Activated CD4-positive, alpha-beta T cell treated with anti-CD3 and anti-CD28 coated beads for 4 hours (primary cell): ENCODE data around the gene TPPP3.
"Not testable (repeated sequence)": the region's sequence is repeated elsewhere in the genome, so short reads cannot be mapped to it uniquely, and the experiment has no call there.

Experiments used
- DNase-seq, 2 donors: peaks; one replicate each; pipeline ENCODE4 v3.0.0-alpha.2; 2020

TPPP3 gene

GRCh38 chr16:67388591-67388990, 4.7 kb downstream of the TPPP3 start:
- DNase-seq = no peak

GRCh38 chr16:67388191-67388590, 5.1 kb downstream of the TPPP3 start:
- no peak for DNase-seq

GRCh38 chr16:67387479-67388079, 5.7 kb downstream of the TPPP3 start:
- no peak for DNase-seq

GRCh38 chr16:67386861-67387455, 6.3 kb downstream of the TPPP3 start:
- no peak for DNase-seq

- DNase-seq = no peak
Observed at GRCh38 chr16:67384778-67385510, 8.4 kb downstream of the TPPP3 start.

- DNase-seq = no peak
Observed at GRCh38 chr16:67383284-67383683, 10.0 kb downstream of the TPPP3 start.

- DNase-seq = no peak
Observed at GRCh38 chr16:67378642-67379041, 14.7 kb downstream of the TPPP3 start.

GRCh38 chr16:67376012-67376411, 17.3 kb downstream of the TPPP3 start:
- DNase-seq = not testable (repeated sequence)

GRCh38 chr16:67372664-67373063, 20.6 kb downstream of the TPPP3 start:
- no peak for DNase-seq

GRCh38 chr16:67370661-67371060, 22.6 kb downstream of the TPPP3 start:
- DNase-seq = no peak

GRCh38 chr16:67364600-67365235, 28.6 kb downstream of the TPPP3 start:
- DNase-seq = no peak

GRCh38 chr16:67361038-67361437, 32.3 kb downstream of the TPPP3 start:
- no peak for DNase-seq

GRCh38 chr16:67359540-67360269, 33.6 kb downstream of the TPPP3 start:
- DNase-seq = not testable (repeated sequence)

GRCh38 chr16:67357561-67357960, 35.7 kb downstream of the TPPP3 start:
- DNase-seq = no peak

- DNase-seq = no peak
Observed at GRCh38 chr16:67356396-67356795, 36.9 kb downstream of the TPPP3 start.

GRCh38 chr16:67352463-67352862, 40.8 kb downstream of the TPPP3 start:
- DNase-seq = not testable (repeated sequence)

- DNase-seq = no peak
Observed at GRCh38 chr16:67350324-67350723, 43.0 kb downstream of the TPPP3 start.

GRCh38 chr16:67349172-67349571, 44.1 kb downstream of the TPPP3 start:
- no peak for DNase-seq

GRCh38 chr16:67346341-67346740, 47.0 kb downstream of the TPPP3 start:
- no peak for DNase-seq

GRCh38 chr16:67345401-67345800, 47.9 kb downstream of the TPPP3 start:
- no peak for DNase-seq

- no peak for DNase-seq
Observed at GRCh38 chr16:67342616-67343015, 50.7 kb downstream of the TPPP3 start.

GRCh38 chr16:67341250-67341649, 52.0 kb downstream of the TPPP3 start:
- DNase-seq = no peak
